GM10248 (cell line): ENCODE results near the gene MPV17.

ENCODE experiments used
- CTCF ChIA-PET: fragments of 300-600 bp; sonication (Branson Sonifier 250); formaldehyde crosslinking; extraction: SDS; loops from one replicate; lab custom pipeline; 2021; ENCODE audit warnings: antibody characterized with exemption; lab: Yijun Ruan, JAX
- POLR2A ChIA-PET: fragments of 350-650 bp; sonication (Branson Sonifier 250); formaldehyde crosslinking; extraction: SDS; loops from one replicate; lab custom pipeline; 2020; ENCODE audit warnings: antibody characterized with exemption; lab: Yijun Ruan, JAX
- DNase-seq: peaks from one replicate; pipeline ENCODE4 v3.0.0; 2012; ENCODE audit errors: extremely low spot score
- TF ChIP-seq, protein P1 (sequence below): IDR thresholded peaks from 2 replicates; pipeline ENCODE4 v1.5.1; 2012; ENCODE audit warnings: mild to moderate bottlenecking, low read depth; ENCODE audit errors: extremely low read depth, missing control alignments, control extremely low read depth

MPV17 gene

DNA sequence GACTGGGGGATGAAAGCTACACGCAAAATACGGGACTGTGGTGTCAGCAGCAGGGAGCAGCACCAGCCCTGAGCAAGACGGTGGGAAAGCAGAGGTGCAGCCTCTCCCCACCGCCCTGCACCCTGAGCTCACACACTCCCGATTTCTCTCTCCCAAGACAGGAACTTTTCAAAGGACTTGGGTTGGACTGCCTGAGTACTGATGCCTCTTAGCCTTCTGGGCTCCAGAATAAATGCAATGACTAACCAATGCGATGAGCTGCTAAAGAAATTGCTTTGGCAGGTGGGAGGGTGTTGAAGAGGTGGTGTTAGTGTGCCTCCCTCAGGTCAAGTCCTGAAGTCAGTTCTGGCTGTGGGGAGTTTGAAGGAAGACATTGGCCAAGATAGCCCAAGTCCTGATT lies 31.0 kb downstream of the MPV17 start:
- ChIA-PET CTCF (interaction anchor here (0.7 to 9.3 kb wide), 7 partner anchors 11 to 194 kb away, joined by 3 to 87 read pairs (median 8); partner anchors contain the start of gene TRIM54), POLR2A (no interaction called here)
- TF ChIP-seq, protein P1, sequence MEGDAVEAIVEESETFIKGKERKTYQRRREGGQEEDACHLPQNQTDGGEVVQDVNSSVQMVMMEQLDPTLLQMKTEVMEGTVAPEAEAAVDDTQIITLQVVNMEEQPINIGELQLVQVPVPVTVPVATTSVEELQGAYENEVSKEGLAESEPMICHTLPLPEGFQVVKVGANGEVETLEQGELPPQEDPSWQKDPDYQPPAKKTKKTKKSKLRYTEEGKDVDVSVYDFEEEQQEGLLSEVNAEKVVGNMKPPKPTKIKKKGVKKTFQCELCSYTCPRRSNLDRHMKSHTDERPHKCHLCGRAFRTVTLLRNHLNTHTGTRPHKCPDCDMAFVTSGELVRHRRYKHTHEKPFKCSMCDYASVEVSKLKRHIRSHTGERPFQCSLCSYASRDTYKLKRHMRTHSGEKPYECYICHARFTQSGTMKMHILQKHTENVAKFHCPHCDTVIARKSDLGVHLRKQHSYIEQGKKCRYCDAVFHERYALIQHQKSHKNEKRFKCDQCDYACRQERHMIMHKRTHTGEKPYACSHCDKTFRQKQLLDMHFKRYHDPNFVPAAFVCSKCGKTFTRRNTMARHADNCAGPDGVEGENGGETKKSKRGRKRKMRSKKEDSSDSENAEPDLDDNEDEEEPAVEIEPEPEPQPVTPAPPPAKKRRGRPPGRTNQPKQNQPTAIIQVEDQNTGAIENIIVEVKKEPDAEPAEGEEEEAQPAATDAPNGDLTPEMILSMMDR, result no peak
- no peak for DNase-seq

DNA sequence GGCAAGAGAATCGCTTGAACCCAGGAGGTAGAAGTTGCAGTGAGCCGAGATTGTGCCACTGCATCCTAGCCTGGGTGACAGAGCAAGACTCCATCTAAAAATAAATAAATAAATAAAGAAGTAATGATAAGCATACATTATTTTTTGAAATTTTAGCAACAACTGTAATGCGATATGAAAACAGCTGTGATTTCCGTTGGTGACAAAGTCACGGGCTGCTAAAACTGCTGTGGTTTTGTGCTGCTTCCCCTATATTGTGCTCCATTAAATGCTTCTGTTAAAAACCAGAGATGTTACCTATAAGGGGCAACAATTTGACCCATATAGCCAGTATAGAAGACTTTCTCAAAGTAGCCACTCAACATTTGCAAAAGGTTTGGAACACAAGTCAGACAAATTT lies 32.3 kb downstream of the MPV17 start:
- CTCF ChIA-PET, result interaction anchor here (1.2 to 9.3 kb wide), 3 partner anchors 8 to 12 kb away, joined by 3 to 87 read pairs (median 63); partner anchors contain the start of gene TRIM54
- TF ChIP-seq, protein P1, result no peak
- DNase-seq, result no peak
- POLR2A ChIA-PET, result no interaction called here

DNA sequence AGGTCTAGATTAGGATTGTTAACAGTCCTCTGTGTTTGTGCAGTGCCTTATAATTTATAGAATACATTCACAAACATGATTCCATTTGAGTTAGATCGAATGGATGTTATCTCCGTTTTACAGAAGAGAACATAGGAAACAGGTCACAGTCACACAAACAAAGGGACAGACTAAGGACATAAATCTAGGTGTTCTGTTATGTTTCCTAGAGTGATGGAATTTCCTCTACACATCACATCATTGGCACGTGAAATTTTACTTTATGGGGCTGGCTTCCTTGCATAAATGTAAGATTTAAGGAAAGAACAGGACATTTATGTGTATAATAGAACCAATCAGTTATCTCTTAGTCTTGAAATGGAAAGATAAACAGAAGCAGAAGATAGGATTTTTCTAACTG lies 34.3 kb downstream of the MPV17 start:
- ChIA-PET CTCF (interaction anchor here (1.0 to 9.3 kb wide), 3 partner anchors 8 to 187 kb away, joined by 3 to 87 read pairs (median 63); partner anchors contain the start of gene TRIM54), POLR2A (no interaction called here)

DNA sequence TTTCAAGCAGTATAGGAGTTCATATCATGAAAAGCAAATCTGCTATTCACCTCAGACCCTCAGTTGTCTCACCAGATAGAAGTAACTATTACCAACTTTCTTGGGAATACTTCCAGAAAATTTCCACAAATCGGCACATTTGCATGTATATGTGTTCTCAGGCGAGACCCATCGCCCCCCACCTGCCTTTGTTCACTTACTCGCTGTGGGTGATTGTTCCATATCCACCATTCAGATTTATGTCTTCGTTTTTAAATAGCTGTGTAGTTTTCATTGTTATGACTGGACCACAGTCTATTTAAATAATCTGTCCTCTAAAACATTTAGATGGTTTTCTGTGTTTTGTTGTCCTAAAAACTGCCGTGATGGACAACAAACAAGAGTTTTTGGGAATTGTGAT lies 37.4 kb downstream of the MPV17 start:
- ChIA-PET CTCF (interaction anchor here (7.0 kb wide), 1 partner anchor 15 kb away, joined by 138 read pairs; no protein-coding TSS in a partner anchor), POLR2A (no interaction called here)
- DNase-seq, result no peak
- TF ChIP-seq, protein P1, result no peak

More for the DNA sequence above, 34.3 kb downstream of the MPV17 start:
- TF ChIP-seq, protein P1, result no peak
- DNase-seq, result no peak

DNA sequence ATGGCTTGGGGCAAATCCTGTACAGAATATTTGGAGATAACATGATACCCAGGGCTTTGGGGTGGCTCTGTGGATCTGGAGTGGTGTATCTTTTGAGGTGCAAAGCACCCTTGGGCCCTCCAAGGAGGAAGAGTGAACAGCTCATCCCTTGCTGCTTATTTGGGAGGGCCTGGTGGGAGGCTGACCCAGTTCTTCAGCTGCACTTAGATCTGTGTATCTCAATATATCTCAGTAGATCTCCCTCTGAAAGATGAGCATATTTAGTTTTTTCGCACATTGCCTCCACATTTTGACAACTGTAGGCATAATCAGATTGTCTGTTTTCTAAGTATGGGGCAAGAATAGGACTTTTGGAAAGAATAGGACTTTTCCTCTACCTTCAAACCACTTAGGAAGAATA lies 37.9 kb downstream of the MPV17 start:
- TF ChIP-seq, protein P1, result no peak
- ChIA-PET CTCF (interaction anchor here (0.7 to 10.1 kb wide), 4 partner anchors 10 to 186 kb away, joined by 3 to 138 read pairs (median 118); partner anchors contain the start of genes DNAJC5G and SLC30A3), POLR2A (no interaction called here)
- no peak for DNase-seq

DNA sequence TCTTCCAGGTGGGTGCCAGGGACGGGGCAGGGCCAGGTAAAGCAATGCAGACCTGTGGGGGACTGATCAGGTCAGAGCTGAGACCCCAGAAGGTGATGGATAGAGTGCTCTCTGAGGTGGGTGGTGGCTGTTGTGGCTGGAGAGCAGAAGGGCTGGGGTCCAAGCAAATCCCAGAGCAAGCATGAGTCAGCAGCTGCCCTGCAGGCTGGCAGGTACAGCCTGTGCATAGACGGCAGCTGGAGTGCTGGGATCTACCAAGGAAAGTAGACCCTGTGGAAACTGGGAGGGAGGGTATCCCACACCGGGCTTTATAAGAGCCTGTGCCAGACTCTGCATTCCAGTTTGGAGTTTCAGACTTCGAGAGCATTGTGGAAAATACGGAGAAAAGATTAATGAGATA lies 40.0 kb downstream of the MPV17 start:
- POLR2A ChIA-PET, result no interaction called here
- DNase-seq, result no peak

More for the DNA sequence above, 40.0 kb downstream of the MPV17 start:
- CTCF ChIA-PET, result interaction anchor here (0.8 to 10.1 kb wide), 13 partner anchors 9 to 400 kb away, joined by 3 to 138 read pairs (median 4); partner anchors contain the start of genes AGBL5 and SLC30A3
- TF ChIP-seq, protein P1, result no peak
